ENCODE results near the gene RAB3C. TPM values are rescaled to one million over a fixed set of nuclear protein-coding genes. Genes with fewer than 3 reads are reported as not detected.

The RAB3C gene
- total RNA-seq, 1 experiment from 2014 or later: 13.3 TPM

DNA sequence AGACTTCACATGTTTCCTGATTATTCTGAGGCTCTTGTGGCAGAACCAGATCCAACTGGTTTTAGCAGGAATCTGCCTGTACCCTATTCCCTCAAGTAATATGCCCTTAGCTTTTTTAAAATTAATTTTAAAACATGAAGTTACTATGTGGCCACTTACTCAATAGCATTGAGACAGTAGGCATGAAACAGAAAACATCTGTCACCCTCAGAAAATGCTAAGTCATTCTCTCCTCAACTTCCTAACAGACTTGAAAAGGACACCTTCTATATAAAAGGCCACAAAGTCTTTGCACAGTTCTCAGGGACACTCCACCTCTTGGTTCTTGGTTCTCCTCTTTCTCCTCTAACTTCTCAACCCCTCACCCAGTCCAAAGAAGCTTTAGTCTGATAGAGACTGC, 277.8 kb downstream of the RAB3C start (continued):
- no peak for TF ChIP-seq TEAD4 (CRISPR knock-in tag; IDR thresholded peaks at IDR 0.05)
- no peak for TF ChIP-seq MXD4 (CRISPR knock-in tag; IDR thresholded peaks at IDR 0.05; ENCODE audit: borderline replicate concordance)
- TF ChIP-seq, protein P1, sequence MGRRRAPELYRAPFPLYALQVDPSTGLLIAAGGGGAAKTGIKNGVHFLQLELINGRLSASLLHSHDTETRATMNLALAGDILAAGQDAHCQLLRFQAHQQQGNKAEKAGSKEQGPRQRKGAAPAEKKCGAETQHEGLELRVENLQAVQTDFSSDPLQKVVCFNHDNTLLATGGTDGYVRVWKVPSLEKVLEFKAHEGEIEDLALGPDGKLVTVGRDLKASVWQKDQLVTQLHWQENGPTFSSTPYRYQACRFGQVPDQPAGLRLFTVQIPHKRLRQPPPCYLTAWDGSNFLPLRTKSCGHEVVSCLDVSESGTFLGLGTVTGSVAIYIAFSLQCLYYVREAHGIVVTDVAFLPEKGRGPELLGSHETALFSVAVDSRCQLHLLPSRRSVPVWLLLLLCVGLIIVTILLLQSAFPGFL (CRISPR knock-in tag; IDR thresholded peaks at IDR 0.05; ENCODE audit: borderline replicate concordance): no peak
- no peak for TF ChIP-seq MYBL2 (CRISPR knock-in tag; IDR thresholded peaks at IDR 0.05)
- TF ChIP-seq, protein P2, sequence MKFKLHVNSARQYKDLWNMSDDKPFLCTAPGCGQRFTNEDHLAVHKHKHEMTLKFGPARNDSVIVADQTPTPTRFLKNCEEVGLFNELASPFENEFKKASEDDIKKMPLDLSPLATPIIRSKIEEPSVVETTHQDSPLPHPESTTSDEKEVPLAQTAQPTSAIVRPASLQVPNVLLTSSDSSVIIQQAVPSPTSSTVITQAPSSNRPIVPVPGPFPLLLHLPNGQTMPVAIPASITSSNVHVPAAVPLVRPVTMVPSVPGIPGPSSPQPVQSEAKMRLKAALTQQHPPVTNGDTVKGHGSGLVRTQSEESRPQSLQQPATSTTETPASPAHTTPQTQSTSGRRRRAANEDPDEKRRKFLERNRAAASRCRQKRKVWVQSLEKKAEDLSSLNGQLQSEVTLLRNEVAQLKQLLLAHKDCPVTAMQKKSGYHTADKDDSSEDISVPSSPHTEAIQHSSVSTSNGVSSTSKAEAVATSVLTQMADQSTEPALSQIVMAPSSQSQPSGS (CRISPR knock-in tag; IDR thresholded peaks at IDR 0.05; ENCODE audit: borderline replicate concordance, low read depth): no peak
- no peak for TF ChIP-seq JUN (CRISPR knock-in tag; IDR thresholded peaks at IDR 0.05)
- TF ChIP-seq, protein P3, sequence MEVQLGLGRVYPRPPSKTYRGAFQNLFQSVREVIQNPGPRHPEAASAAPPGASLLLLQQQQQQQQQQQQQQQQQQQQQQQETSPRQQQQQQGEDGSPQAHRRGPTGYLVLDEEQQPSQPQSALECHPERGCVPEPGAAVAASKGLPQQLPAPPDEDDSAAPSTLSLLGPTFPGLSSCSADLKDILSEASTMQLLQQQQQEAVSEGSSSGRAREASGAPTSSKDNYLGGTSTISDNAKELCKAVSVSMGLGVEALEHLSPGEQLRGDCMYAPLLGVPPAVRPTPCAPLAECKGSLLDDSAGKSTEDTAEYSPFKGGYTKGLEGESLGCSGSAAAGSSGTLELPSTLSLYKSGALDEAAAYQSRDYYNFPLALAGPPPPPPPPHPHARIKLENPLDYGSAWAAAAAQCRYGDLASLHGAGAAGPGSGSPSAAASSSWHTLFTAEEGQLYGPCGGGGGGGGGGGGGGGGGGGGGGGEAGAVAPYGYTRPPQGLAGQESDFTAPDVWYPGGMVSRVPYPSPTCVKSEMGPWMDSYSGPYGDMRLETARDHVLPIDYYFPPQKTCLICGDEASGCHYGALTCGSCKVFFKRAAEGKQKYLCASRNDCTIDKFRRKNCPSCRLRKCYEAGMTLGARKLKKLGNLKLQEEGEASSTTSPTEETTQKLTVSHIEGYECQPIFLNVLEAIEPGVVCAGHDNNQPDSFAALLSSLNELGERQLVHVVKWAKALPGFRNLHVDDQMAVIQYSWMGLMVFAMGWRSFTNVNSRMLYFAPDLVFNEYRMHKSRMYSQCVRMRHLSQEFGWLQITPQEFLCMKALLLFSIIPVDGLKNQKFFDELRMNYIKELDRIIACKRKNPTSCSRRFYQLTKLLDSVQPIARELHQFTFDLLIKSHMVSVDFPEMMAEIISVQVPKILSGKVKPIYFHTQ (CRISPR knock-in tag; IDR thresholded peaks at IDR 0.05): no peak
- TF ChIP-seq, protein P4, sequence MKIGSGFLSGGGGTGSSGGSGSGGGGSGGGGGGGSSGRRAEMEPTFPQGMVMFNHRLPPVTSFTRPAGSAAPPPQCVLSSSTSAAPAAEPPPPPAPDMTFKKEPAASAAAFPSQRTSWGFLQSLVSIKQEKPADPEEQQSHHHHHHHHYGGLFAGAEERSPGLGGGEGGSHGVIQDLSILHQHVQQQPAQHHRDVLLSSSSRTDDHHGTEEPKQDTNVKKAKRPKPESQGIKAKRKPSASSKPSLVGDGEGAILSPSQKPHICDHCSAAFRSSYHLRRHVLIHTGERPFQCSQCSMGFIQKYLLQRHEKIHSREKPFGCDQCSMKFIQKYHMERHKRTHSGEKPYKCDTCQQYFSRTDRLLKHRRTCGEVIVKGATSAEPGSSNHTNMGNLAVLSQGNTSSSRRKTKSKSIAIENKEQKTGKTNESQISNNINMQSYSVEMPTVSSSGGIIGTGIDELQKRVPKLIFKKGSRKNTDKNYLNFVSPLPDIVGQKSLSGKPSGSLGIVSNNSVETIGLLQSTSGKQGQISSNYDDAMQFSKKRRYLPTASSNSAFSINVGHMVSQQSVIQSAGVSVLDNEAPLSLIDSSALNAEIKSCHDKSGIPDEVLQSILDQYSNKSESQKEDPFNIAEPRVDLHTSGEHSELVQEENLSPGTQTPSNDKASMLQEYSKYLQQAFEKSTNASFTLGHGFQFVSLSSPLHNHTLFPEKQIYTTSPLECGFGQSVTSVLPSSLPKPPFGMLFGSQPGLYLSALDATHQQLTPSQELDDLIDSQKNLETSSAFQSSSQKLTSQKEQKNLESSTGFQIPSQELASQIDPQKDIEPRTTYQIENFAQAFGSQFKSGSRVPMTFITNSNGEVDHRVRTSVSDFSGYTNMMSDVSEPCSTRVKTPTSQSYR (CRISPR knock-in tag; IDR thresholded peaks at IDR 0.05): no peak

DNA sequence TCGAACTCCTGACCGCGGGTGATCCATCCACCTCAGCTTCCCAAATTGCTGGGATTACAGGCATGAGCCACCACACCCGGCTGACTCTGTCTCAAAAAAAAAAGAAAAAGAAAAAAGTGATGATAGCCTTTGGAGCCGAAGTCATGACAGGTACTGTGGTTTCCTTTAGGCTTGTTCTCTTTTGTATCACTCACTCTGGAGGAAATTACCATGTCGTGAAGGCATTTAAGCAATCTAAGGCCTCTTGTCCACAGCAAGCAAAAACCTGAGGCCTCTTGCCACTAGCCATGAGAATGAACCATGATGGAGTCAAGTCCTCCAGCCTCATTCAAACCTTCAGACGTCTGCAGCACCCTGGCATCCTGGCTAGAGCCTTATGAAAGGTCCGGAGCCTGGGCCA, 286.1 kb downstream of the RAB3C start:
- Mint-ChIP-seq H3K27me3 (ENCODE audit: low read depth) (no peaks in the 10 kb centered on the region), H3K27ac (no peak overlapping the region), H3K9me3 (no peaks in the 10 kb centered on the region), H3K36me3 (no peaks in the 10 kb centered on the region), H3K4me1 (no peaks in the 10 kb centered on the region), H3K4me3 (no peak overlapping the region)
- POLR2A ChIA-PET: no interaction called here
- DNase-seq (ENCODE audit: low spot score) (no peak), ATAC-seq (no peak)
- TF ChIP-seq TEAD4 (CRISPR knock-in tag; IDR thresholded peaks at IDR 0.05): no peak
- CTCF ChIA-PET: interaction anchor here (1.0 to 1.6 kb wide), 3 partner anchors 18 to 19 kb away, joined by 3 to 5 read pairs (median 3); no protein-coding TSS in a partner anchor

DNA sequence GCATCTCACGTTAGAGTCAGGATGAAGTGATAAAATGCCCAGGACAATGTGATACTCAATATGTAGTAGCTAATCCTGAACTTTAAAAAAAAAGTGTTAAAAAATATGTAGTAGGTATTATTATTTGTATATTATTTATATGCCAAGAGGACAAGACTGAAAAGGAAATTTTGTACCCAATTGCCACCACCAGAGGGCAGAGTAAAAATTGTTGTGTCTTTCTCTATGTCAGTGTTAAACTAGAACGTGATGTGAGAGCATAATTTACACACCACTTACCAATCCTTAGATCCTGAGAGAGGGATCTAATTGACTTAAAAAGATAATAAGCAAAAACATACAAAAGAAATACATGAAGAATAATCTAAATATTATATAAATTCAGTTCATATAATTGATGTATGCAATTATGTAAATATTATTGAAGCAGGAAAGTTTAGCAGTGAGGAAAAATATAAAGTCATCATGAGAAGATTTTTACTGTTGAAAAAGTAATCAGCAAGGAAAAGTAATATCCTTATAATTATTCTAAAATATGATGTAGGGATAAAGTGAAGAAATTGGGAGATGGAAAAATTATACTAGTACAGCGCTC, 288.9 kb downstream of the RAB3C start:
- CTCF ChIA-PET: interaction anchor here (1.4 kb wide), 2 partner anchors 15 to 20 kb away, joined by 5 read pairs; no protein-coding TSS in a partner anchor
- no peaks in the 10 kb centered on the region for H3K27me3 Mint-ChIP-seq (ENCODE audit: low read depth)
- H3K9me3 Mint-ChIP-seq: no peaks in the 10 kb centered on the region
- DNase-seq (ENCODE audit: low spot score): no peak
- H3K4me1 Mint-ChIP-seq: no peaks in the 10 kb centered on the region
- no peak overlapping the region for H3K4me3 Mint-ChIP-seq
- no peak for ATAC-seq
- no peaks in the 10 kb centered on the region for H3K36me3 Mint-ChIP-seq
- POLR2A ChIA-PET: no interaction called here
- TF ChIP-seq, protein P5, sequence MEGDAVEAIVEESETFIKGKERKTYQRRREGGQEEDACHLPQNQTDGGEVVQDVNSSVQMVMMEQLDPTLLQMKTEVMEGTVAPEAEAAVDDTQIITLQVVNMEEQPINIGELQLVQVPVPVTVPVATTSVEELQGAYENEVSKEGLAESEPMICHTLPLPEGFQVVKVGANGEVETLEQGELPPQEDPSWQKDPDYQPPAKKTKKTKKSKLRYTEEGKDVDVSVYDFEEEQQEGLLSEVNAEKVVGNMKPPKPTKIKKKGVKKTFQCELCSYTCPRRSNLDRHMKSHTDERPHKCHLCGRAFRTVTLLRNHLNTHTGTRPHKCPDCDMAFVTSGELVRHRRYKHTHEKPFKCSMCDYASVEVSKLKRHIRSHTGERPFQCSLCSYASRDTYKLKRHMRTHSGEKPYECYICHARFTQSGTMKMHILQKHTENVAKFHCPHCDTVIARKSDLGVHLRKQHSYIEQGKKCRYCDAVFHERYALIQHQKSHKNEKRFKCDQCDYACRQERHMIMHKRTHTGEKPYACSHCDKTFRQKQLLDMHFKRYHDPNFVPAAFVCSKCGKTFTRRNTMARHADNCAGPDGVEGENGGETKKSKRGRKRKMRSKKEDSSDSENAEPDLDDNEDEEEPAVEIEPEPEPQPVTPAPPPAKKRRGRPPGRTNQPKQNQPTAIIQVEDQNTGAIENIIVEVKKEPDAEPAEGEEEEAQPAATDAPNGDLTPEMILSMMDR (IDR thresholded peaks at IDR 0.05): peak; percentile 50; the same call in 1 of the 2 replicates
- TF ChIP-seq ZNF121 (CRISPR knock-in tag; IDR thresholded peaks at IDR 0.05): no peak
- H3K27ac Mint-ChIP-seq: no peak overlapping the region
